GM10847 (cell line): Measurements from ENCODE around the gene PAFAH1B2.

Source experiments
- POLR2A ChIP-seq: IDR thresholded peaks from 2 replicates; pipeline ENCODE4 v1.6.1; 2011; ENCODE audit not compliant: insufficient read length; ENCODE audit errors: extremely low read depth

Gene PAFAH1B2

GRCh38 chr11:117201658-117202305, 57.7 kb downstream of the PAFAH1B2 start:
- no peak for TF ChIP-seq POLR2A

DNA sequence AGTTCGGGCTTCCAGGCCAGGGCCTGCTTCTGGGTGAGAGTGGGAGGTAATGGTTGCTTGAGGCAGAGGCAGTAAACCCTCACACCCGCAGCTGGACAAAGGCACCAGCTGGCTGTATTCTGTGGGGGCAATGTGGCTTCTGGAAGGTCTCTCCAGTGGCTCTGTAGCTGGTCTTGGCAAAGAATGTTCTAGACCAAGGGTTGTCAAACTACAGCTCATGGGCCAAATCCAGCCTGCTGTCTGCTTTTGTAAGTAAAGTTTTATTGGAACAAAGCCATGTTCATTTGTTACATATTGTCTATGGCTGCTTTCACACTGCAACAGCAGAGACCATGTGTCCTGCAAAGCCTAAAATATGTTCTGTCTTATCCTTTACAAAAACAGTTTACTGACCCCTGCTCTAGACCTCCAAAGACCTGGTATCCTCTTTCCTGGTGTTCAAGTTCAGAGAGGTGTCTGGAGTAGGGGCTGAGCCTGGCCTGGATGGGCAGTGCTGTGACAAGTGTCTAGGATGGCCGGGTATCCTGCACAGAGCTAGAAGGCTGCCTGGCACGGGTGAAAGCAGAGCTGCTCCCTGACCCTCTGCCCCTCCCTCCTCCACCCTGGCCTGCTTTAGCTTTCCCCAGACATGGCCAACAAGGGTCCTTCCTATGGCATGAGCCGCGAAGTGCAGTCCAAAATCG, 58.4 kb downstream of the PAFAH1B2 start:
- TF ChIP-seq POLR2A = no peak

DNA sequence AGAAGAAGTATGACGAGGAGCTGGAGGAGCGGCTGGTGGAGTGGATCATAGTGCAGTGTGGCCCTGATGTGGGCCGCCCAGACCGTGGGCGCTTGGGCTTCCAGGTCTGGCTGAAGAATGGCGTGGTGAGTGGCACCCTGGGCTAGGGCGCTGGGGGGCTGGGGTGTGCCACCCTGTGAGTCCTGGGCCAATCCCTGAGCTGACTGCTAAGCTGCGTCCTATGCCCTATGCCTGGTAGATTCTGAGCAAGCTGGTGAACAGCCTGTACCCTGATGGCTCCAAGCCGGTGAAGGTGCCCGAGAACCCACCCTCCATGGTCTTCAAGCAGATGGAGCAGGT, 59.0 kb downstream of the PAFAH1B2 start:
- TF ChIP-seq POLR2A = no peak

DNA sequence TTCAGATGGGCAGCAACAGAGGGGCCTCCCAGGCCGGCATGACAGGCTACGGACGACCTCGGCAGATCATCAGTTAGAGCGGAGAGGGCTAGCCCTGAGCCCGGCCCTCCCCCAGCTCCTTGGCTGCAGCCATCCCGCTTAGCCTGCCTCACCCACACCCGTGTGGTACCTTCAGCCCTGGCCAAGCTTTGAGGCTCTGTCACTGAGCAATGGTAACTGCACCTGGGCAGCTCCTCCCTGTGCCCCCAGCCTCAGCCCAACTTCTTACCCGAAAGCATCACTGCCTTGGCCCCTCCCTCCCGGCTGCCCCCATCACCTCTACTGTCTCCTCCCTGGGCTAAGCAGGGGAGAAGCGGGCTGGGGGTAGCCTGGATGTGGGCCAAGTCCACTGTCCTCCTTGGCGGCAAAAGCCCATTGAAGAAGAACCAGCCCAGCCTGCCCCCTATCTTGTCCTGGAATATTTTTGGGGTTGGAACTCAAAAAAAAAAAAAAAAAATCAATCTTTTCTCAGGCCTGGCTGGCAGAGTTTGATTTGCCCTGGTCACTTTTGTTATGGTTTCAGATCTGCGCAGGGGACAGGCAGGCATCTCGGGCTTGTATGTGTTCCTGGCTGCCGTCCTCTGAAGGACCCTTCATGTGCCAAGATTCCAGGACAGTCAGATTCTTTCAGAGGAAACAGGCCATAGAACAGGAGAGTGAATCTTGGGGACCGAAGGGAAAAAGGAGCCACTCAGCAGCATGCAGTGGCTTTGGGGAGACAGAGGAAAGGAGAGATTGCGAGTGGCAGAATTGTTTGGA, 60.4 kb downstream of the PAFAH1B2 start:
- no peak for TF ChIP-seq POLR2A

- TF ChIP-seq POLR2A = no peak
These were observed 61.2 kb downstream of the PAFAH1B2 start for GRCh38 chr11:117205211-117205818.

DNA sequence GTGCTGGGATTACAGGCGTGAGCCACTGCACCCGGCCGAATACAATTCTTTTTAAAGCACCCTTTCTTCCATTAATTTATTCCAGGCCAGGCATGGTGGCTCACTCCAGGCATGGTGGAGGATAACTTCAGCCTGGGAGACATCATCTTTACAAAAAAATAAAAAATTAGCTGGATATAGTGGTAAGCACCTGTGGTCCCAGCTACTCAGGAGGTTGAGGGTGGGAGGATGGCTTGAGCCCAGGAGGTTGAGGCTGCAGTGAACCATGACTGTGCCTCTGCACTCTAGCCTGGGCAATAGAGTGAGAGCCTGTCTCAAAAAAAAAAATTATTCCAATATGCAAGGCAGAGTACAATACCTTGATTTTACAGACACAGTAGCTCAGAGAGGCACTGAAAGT, 66.5 kb downstream of the PAFAH1B2 start:
- no peak for TF ChIP-seq POLR2A

- TF ChIP-seq POLR2A = no peak
These were observed 68.7 kb downstream of the PAFAH1B2 start for GRCh38 chr11:117212697-117213355.

- no peak for TF ChIP-seq POLR2A
These were observed 70.5 kb downstream of the PAFAH1B2 start for GRCh38 chr11:117214404-117215110.

DNA sequence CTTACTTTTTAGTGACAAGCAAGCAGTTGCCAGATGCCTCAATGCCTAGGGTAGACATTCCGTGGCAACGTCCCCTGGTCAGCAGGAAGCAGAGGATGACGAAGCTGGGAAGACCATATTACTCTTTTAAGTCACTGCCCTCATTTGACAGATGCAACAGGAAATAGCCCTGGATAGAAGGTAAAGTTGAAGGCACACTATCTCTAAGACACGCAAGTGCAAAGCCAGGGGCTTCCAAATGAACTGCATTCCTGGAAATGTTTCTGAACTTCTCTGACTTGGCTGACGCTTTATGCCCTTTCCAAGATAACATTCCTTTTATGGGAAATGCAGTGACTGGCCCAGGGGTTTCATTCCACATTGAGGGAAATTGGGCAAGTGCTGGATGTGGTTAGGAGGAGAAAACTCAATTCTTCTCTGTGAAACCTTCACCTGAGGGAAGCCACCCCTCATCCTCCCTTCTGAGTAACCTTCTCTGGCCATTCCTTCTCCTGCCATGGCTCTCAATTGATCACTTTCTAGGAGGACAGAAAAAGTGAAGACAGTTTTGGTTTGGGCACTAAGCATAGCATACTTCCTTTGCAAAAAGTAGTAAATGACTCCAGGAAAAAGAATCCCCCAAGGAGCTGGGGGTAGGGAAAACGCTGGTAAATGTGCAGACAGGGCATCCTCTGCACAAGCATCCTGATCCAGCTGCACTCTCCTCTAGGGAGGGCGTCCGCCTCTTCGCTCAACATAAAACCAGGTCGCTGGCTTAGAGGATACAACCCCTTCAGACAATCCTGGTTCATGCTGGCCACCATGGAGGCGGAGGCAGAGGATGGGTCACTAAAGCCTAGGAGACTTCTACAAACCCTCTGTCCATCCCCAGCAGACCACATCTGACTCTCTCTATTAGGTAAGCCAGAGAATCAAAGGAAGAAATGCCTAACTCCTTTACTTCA, 73.3 kb downstream of the PAFAH1B2 start:
- no peak for TF ChIP-seq POLR2A

DNA sequence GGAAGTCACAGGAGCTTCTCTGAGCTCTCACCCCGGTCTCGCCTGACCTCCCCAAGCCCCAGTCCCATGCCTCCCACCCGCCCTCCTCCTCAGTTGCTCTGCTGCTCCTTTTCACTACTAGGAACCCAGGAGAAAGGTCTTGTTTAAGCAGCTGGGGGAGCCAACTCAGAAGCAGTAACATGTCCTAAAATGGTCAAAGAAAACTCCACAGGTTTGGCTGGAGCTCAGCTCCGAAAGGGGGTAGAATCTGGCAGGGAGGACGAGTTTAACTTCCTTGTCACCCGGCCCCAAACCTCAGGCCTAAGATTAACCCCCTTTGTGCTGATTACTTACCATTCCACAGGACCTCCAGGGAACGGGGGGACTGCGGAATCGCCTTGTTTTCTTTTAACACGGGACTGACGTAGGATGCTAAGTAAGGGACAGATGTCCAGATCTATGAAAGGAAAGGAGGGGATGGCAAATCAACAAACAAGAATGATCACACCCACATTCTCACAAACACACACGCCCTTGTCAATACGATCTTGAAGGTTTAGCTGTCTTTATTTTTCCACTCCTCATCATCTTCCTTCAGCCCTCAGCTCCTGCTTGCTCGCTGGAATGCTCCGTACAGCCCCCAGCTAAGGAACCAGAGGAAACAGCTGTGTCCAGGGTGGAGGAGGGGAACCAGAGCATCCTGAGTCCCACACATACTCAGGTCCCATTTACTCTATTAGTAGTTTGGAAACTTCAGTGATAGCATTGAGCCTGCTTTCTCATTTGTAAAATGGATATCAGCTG, 74.2 kb downstream of the PAFAH1B2 start:
- TF ChIP-seq POLR2A = no peak

- no peak for TF ChIP-seq POLR2A
These were observed 74.9 kb downstream of the PAFAH1B2 start for GRCh38 chr11:117219001-117219400.

- no peak for TF ChIP-seq POLR2A
These were observed 75.4 kb downstream of the PAFAH1B2 start for GRCh38 chr11:117219455-117219854.

DNA sequence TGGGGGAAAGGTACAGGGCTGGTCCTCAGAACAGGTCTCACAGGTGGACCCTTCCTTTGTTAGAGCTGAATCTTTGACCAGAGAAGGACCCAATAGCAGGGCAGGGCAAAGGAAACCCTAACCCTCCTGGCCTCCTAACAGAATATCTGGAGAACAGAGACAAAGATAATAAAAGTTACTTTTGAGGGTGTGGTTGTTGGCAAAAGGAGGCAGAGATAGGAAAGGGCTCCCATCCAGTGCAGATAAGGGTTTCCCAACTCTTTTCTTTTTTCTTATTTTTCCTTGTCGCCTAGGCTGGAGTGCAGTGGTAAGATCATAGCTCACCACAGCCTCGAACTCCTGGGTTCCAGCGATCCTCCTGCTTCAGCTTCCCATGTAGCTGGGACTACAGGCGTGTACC, 75.9 kb downstream of the PAFAH1B2 start:
- TF ChIP-seq POLR2A = no peak

DNA sequence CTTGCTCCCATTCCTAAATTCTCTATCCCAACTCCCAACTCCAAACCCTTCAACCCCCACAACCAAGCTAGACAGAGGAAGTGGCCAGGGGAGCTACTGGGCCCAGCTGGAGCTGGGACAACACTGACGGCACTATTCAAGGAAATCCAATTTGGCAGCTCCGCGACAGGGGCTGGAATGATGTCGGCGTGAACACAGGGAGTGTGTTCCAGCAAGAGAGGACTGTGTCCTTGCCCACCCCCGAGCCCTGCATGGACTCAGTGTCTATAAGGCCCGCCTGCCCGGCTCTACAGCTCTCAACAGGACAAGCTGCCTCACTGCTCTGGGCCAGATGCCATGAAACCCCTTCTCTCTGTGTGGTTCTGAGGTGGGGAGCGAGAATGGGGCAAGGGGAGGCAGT, 76.5 kb downstream of the PAFAH1B2 start:
- no peak for TF ChIP-seq POLR2A
